Trophoblast cell (in vitro differentiated cells and primary cell): ENCODE data around the gene SLC13A2.
"Not testable (repeated sequence)": the region's sequence is repeated elsewhere in the genome, so short reads cannot be mapped to it uniquely, and the experiment has no call there.

Source experiments
- DNase-seq, 2 donors: peaks; one replicate each; pipeline ENCODE4 v3.0.0-alpha.2; 2016
- H2AFZ ChIP-seq: 2 replicates; pipeline ENCODE4 v1.6.1; 2013; ENCODE audit warnings: low read length, moderate library complexity, mild to moderate bottlenecking; ENCODE audit not compliant: insufficient read depth, poor library complexity
- H2AK5ac ChIP-seq: 2 replicates; pipeline ENCODE4 v1.6.1; 2013; ENCODE audit warnings: mild to moderate bottlenecking, low read length
- H2BK120ac ChIP-seq: 2 replicates; pipeline ENCODE4 v1.6.1; 2013; ENCODE audit warnings: low read length, mild to moderate bottlenecking, moderate library complexity; ENCODE audit not compliant: insufficient read depth, poor library complexity
- H2BK12ac ChIP-seq: 2 replicates; pipeline ENCODE4 v1.6.1; 2013; ENCODE audit warnings: mild to moderate bottlenecking, low read length, moderate library complexity
- H2BK5ac ChIP-seq: 2 replicates; pipeline ENCODE4 v1.6.1; 2013; ENCODE audit warnings: low read length, low read depth, moderate library complexity, mild to moderate bottlenecking; ENCODE audit not compliant: poor library complexity
- H3K14ac ChIP-seq: 2 replicates; pipeline ENCODE4 v1.6.1; 2013; ENCODE audit warnings: mild to moderate bottlenecking, low read length
- H3K18ac ChIP-seq: 2 replicates; pipeline ENCODE4 v1.6.1; 2013; ENCODE audit warnings: mild to moderate bottlenecking, low read length
- H3K23ac ChIP-seq: 2 replicates; pipeline ENCODE4 v1.6.1; 2013; ENCODE audit warnings: low read length
- H3K27ac ChIP-seq: 2 replicates; pipeline ENCODE4 v1.5.1; 2013; ENCODE audit warnings: low read depth, mild to moderate bottlenecking, inconsistent platforms, low read length, moderate library complexity
- H3K27me3 ChIP-seq: 2 replicates; pipeline ENCODE4 v1.6.1; 2013; ENCODE audit warnings: inconsistent platforms, mild to moderate bottlenecking, low read length, moderate library complexity; ENCODE audit not compliant: insufficient read depth
- H3K36me3 ChIP-seq, 2 experiments: 1 replicate in 1 of 2; 2 replicates in 1 of 2; pipeline ENCODE4 v1.6.1; 2013; ENCODE audit warnings: low read length in 2 of 2, mild to moderate bottlenecking in 2 of 2, moderate library complexity in 1 of 2; ENCODE audit not compliant: insufficient read depth in 2 of 2, control insufficient read depth in 1 of 2
- H3K4ac ChIP-seq: 2 replicates; pipeline ENCODE4 v1.6.1; 2013; ENCODE audit warnings: low read depth, mild to moderate bottlenecking, low read length, moderate library complexity
- H3K4me1 ChIP-seq, 2 experiments: 1 replicate in 1 of 2; 2 replicates in 1 of 2; pipeline ENCODE4 v1.6.1; 2013; ENCODE audit warnings: low read length in 2 of 2, mild to moderate bottlenecking in 2 of 2, moderate library complexity in 1 of 2; ENCODE audit not compliant: insufficient read depth in 2 of 2, control insufficient read depth in 1 of 2
- H3K4me2 ChIP-seq: 2 replicates; pipeline ENCODE4 v1.6.1; 2013; ENCODE audit warnings: inconsistent platforms, mild to moderate bottlenecking, low read length, moderate library complexity
- H3K4me3 ChIP-seq: 2 replicates; pipeline ENCODE4 v1.5.1; 2013; ENCODE audit warnings: mild to moderate bottlenecking, low read depth, low read length, inconsistent platforms
- H3K79me1 ChIP-seq: one replicate; pipeline ENCODE4 v1.6.1; 2013; ENCODE audit warnings: low read length
- H3K79me2 ChIP-seq: 2 replicates; pipeline ENCODE4 v1.6.1; 2013; ENCODE audit warnings: low read length, mild to moderate bottlenecking; ENCODE audit not compliant: control insufficient read depth, insufficient read depth, poor library complexity
- H3K9ac ChIP-seq: 2 replicates; pipeline ENCODE4 v1.6.1; 2013; ENCODE audit warnings: mild to moderate bottlenecking, low read length
- H3K9me3 ChIP-seq: 2 replicates; pipeline ENCODE4 v1.6.1; 2013; ENCODE audit warnings: low read depth, mild to moderate bottlenecking, control low read depth, inconsistent platforms, low read length; ENCODE audit not compliant: insufficient read depth
- H4K12ac ChIP-seq: 2 replicates; pipeline ENCODE4 v1.6.1; 2013; ENCODE audit warnings: low read depth, mild to moderate bottlenecking, low read length, moderate library complexity
- H4K8ac ChIP-seq: 2 replicates; pipeline ENCODE4 v1.6.1; 2013; ENCODE audit warnings: low read depth, mild to moderate bottlenecking, low read length, moderate library complexity
- H4K91ac ChIP-seq: one replicate; pipeline ENCODE4 v1.6.1; 2013; ENCODE audit warnings: low read depth, mild to moderate bottlenecking, low read length, moderate library complexity
- WGBS: extraction: QIAGEN DNeasy Blood & Tissue Kit; methylation state at CpG from one replicate; pipeline ENCODE4 v1.1.7; 2013; ENCODE audit warnings: missing lambda C conversion rate; ENCODE audit not compliant: insufficient read length, insufficient coverage; ENCODE audit errors: extremely low coverage; 5-methylcytosine and 5-hydroxymethylcytosine counted together

Gene SLC13A2

DNA sequence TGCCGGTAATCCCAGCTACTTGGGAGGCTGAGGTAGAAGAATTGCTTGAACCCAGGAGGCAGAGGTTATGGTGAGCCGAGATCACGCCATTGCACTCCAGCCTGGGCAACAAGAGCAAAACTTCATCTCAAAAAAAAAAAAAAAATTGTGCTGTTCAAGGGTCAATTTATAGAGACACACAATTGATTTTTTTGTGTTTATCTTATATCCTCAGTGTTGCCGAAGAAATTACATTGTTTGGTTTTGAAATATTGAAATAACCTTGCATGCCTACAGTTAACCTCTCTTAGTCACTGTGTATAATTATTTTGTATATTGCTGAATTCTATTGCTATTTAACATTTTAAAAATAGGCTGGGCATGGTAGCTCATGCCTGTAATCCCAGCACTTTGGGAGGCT, 45.5 kb upstream of the SLC13A2 start:
- H2BK5ac ChIP-seq, H2BK120ac ChIP-seq, H4K8ac ChIP-seq, H3K9me3 ChIP-seq, H3K79me2 ChIP-seq, H2AFZ ChIP-seq, H2BK12ac ChIP-seq, H3K4me2 ChIP-seq, H3K27me3 ChIP-seq, DNase-seq, H3K4me3 ChIP-seq, H3K27ac ChIP-seq, H2AK5ac ChIP-seq, H3K23ac ChIP-seq, H3K14ac ChIP-seq, H4K12ac ChIP-seq, H3K4me1 ChIP-seq, H3K79me1 ChIP-seq, H3K36me3 ChIP-seq, H4K91ac ChIP-seq, H3K9ac ChIP-seq, H3K18ac ChIP-seq, H3K4ac ChIP-seq: not testable (repeated sequence)
- no CpG with 5 or more reads among the region's 4 CpGs for WGBS

DNA sequence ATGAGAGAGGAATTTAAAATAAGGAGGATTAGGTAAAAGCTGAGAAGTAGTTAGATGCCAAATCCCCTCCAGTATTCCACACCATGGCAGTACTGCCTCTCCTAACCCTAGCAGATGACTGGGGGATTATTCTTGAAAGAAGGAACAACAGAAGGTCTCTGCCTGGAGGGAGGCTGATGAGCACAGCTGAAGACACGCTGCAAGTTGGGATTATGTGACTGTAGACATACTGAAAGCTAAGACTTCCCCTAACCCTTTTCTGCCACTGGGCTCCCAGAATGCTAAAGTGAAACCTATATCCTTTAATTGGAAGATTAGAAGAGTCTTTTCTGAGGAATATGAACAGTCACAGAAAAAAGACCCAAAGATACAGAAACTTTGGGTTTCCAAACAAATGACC, 39.7 kb upstream of the SLC13A2 start:
- no peaks in the 10 kb centered on the region for H3K4me1 ChIP-seq
- no peak overlapping the region for H2BK120ac ChIP-seq
- no peak overlapping the region for H3K9ac ChIP-seq
- H4K12ac ChIP-seq, result no peak overlapping the region
- H3K9me3 ChIP-seq, result no peaks in the 10 kb centered on the region
- H3K4me2 ChIP-seq, result no peak overlapping the region
- no peak overlapping the region for H2BK12ac ChIP-seq
- no peak overlapping the region for H2AK5ac ChIP-seq
- no peak overlapping the region for H3K4me3 ChIP-seq
- DNase-seq, result no peak
- no peak overlapping the region for H2AFZ ChIP-seq
- H4K8ac ChIP-seq, result no peak overlapping the region
- H3K79me1 ChIP-seq, result no peaks in the 10 kb centered on the region
- H3K27ac ChIP-seq, result no peak overlapping the region
- WGBS, result no CpG with 5 or more reads among the region's 1 CpG
- no peak overlapping the region for H3K18ac ChIP-seq
- H3K14ac ChIP-seq, result no peak overlapping the region
- H2BK5ac ChIP-seq, result no peak overlapping the region
- no peaks in the 10 kb centered on the region for H3K79me2 ChIP-seq
- H4K91ac ChIP-seq, result no peak overlapping the region
- no peak overlapping the region for H3K4ac ChIP-seq
- H3K23ac ChIP-seq, result no peak overlapping the region
- no peaks in the 10 kb centered on the region for H3K27me3 ChIP-seq
- H3K36me3 ChIP-seq, result no peaks in the 10 kb centered on the region

DNA sequence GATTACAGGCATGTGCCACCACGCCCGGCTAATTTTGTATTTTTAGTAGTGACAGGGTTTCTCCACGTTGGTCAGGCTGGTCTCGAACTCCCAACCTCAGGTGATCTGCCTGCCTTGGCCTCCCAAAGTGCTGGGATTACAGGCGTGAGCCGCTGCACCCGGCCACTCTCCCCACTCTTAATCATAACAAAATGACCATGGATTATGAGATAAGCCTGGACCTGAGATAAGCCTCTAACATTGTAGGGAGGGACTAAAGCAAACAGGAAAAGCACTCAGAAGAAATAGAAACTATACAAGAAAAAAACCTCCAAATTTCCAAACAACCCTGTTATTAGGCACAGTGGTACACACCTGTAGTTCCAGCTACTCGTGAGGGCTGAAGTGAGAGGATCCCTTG, 39.1 kb upstream of the SLC13A2 start:
- not testable (repeated sequence) for H3K27me3 ChIP-seq, DNase-seq, H4K91ac ChIP-seq, H3K4me1 ChIP-seq, H2BK5ac ChIP-seq, H3K14ac ChIP-seq, H4K12ac ChIP-seq, H2BK12ac ChIP-seq, H3K18ac ChIP-seq, H3K4me3 ChIP-seq, H3K23ac ChIP-seq, H3K79me2 ChIP-seq, H3K27ac ChIP-seq, H2AFZ ChIP-seq, H3K4ac ChIP-seq, H3K36me3 ChIP-seq, H4K8ac ChIP-seq, H3K9me3 ChIP-seq, H3K9ac ChIP-seq, H2AK5ac ChIP-seq, H3K79me1 ChIP-seq, H3K4me2 ChIP-seq, H2BK120ac ChIP-seq
- no CpG with 5 or more reads among the region's 8 CpGs for WGBS

DNA sequence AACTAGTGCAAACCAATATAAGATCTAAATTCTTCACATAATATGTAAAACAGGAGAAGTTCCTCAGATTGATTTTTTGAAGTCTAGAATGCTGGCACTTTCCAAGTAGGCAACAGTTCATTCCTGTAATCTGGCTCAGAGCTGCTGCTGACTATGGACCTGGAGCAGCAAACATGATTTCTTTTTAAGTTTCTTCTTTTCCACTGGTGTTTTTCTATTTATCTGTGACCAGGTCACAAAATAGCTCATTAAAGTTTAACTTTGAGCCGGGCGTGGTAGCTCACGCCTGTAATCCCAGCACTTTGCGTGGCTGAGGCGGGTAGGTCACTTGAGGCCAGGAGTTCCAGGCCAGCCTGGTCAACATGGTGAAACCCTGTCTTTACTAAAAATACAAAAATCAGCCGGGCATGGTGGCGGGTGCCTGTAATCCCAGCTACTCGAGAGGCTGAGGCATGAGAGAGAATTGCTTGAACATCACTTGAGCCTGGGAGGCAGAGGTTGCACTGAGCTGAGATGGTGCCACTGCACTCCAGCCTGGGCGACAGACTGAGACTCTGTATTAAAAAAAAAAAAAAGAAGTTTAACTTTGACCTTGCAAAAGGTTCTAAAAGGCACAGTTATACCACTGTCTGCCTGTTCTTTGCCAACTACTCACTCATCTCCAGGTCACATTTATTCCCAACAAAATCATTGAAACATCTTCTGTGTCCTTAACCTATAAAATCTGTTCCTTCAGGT, 29.4 kb upstream of the SLC13A2 start:
- Histone ChIP-seq H3K4me3 (no peak overlapping the region), H3K27ac (no peak overlapping the region), H3K9ac (no peak overlapping the region), H3K36me3 (no peaks in the 10 kb centered on the region), H3K79me1 (no peaks in the 10 kb centered on the region), H3K4me1 (peaks cover 0 to 2% of the 10 kb centered on the region in 2 experiments), H2BK12ac (no peak overlapping the region), H3K14ac (no peak overlapping the region), H2AK5ac (no peak overlapping the region), H4K12ac (no peak overlapping the region), H3K4me2 (no peak overlapping the region), H3K23ac (no peak overlapping the region), H3K4ac (no peak overlapping the region), H3K18ac (no peak overlapping the region), H2BK5ac (no peak overlapping the region), H2AFZ (no peak overlapping the region), H4K8ac (no peak overlapping the region), H3K79me2 (no peaks in the 10 kb centered on the region), H3K9me3 (no peaks in the 10 kb centered on the region), H4K91ac (no peak overlapping the region), H3K27me3 (no peaks in the 10 kb centered on the region), H2BK120ac (no peak overlapping the region)
- DNase-seq, result peak in 1 of 2 donors; percentile 51
- WGBS, result no CpG with 5 or more reads among the region's 9 CpGs
